ENCODE results near the gene DALRD3.

DALRD3 gene, protein sequence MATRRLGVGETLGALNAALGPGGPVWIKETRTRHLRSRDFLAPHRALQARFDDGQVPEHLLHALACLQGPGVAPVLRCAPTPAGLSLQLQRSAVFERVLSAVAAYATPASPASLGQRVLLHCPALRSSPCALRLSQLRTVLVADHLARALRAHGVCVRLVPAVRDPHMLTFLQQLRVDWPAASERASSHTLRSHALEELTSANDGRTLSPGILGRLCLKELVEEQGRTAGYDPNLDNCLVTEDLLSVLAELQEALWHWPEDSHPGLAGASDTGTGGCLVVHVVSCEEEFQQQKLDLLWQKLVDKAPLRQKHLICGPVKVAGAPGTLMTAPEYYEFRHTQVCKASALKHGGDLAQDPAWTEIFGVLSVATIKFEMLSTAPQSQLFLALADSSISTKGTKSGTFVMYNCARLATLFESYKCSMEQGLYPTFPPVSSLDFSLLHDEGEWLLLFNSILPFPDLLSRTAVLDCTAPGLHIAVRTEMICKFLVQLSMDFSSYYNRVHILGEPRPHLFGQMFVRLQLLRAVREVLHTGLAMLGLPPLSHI

DNA sequence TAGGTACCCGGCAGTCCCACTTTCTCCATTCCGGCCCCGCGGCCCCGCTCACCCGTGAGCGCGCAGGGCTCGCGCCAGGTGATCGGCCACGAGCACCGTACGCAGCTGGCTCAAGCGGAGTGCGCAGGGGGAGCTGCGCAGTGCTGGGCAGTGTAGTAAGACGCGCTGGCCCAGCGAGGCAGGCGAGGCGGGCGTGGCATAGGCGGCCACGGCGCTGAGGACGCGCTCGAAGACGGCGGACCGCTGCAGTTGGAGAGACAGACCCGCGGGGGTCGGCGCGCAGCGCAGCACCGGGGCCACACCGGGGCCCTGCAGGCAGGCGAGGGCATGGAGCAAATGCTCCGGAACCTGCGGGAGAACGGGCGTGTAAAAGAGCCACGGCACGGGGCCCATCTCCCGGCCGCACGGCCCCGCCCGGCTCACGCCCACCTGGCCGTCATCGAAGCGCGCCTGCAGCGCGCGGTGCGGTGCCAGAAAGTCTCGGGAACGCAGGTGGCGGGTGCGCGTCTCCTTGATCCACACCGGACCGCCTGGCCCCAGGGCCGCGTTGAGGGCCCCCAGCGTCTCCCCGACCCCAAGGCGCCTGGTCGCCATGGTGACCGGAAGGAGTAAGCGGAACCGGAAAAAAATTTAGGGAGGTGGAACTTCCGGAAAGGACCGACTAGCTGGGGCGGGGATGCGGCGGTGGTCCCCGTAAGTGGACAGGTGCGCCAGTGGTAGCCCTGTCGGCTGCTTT, at the start of gene DALRD3:
Gene DALRD3, minus strand, starts transcription at position 610 of the 736 bp plus-strand sequence. Its CDS starts 16 bp downstream, at position 594.
- DNase-seq: peak; percentile 88

DNA sequence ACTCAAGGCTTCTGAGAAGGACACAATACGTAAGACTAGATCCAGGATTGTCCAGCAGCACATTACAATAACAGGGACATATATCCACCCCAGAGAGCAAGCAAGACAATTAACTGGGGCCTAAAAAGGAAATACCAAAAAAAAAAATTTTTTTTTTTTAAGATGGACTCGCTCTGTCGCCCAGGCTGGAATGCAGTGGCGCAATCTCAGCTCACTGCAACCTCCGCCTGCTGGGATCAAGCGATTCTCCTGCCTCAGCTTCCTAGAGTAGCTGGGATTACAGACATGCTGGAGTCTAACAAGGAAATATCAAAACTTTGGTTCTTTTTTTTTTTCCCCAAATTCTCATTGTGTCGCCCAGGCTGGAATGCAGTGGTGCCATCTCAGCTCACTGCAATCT, 39.6 kb upstream of the DALRD3 start:
- DNase-seq: no peak

DNA sequence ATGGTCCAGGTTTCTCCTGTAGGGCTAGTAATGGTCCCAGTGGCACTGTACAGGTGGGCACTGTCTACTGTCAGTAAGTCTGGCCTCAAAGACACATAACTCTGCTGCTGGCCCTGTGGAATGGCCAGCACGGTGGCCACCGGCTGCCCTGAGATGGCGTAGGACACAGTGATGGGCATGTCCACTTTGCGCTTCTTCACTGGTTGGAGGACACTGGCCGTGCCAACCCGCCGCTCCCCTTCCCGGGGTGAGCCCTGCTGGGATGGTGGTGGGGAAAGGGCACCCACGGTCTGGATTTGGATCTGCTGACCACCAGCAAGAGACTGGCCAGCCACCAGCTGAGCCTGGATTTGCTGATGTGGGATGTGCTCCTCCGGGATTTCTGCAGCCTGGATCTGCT, 38.9 kb upstream of the DALRD3 start:
- DNase-seq: no peak

DNA sequence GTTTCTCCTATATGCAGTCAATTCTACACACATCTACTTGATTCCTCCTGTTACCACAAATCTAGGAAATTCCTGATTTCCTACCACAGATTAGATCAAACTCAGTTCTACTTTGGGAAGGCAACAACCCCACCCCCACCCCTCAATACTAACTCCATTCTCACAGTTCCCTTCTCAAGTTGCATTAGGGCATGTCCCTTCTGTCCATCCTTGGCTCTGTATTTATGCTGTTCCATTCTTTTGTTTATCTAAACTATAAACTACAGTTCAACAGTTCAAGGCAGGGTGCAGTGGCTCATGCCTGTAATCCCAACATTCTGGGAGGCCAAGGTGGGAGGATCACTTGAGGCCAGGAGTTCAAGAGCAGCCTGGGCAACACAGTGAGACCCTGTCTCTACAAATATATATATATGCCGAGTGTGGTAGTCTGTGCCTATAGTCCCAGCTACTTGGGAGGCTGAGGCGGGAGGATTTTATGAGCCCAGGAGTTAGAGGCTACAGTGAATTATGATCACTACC, 36.0 kb upstream of the DALRD3 start:
- no peak for DNase-seq

DNA sequence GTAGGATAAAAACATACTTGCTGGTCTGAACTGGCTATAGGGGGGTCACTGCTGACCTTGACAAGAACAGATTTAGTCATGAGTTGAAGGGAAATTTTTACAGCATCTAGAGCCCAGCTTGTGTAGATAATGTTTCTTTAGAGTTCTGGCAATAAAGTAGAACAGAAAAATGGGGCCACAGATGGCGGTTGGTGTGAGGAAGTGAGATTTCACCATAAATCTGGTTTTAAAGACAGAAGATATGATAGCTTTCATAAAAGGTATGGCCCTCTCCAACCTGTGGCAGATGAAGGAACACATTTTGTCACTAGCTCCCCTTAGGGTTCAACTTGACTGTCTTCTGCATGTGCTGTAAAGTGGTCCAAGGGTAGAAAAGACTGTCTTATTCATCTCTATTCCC, 35.2 kb upstream of the DALRD3 start:
- DNase-seq: peak; percentile 8

DNA sequence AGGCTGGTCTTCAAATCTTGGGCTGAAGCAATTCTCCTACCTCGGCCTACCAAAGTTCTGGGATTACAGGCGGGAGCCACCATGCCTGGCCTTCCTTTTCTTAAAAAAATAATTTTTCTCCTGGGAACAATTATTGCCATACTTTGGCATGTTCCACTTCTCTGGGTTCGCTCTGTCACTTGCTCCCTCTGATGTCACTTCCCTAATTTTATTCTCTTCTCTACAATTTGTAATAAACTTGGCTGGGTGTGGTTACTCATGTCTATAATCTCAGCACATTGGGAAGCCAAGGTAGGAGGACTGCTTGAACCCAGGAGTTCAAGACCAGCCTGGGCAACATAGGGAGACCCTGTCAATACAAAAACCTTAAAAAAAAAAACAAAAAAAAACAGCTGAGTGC, 16.9 kb upstream of the DALRD3 start:
- DNase-seq: no peak

DNA sequence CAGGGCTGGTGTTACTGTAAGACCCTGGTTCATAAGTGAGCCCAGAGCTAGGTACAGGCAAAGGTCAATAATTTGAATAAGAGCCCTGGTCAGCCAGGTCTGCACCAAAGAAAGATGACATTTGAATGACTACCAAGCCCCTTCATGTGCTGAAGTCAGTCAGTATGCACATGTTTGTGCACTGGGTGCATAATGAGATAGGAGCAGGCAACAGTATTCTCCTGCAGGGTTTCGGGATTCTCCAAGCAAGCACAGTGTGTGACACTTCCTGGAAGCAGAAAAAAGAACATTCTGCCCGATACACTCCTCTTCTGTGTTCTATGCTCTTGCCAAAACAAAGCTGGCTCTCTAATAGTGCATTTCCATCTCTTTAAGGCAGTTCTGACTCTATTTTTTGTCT, 16.3 kb upstream of the DALRD3 start:
- DNase-seq: no peak

DNA sequence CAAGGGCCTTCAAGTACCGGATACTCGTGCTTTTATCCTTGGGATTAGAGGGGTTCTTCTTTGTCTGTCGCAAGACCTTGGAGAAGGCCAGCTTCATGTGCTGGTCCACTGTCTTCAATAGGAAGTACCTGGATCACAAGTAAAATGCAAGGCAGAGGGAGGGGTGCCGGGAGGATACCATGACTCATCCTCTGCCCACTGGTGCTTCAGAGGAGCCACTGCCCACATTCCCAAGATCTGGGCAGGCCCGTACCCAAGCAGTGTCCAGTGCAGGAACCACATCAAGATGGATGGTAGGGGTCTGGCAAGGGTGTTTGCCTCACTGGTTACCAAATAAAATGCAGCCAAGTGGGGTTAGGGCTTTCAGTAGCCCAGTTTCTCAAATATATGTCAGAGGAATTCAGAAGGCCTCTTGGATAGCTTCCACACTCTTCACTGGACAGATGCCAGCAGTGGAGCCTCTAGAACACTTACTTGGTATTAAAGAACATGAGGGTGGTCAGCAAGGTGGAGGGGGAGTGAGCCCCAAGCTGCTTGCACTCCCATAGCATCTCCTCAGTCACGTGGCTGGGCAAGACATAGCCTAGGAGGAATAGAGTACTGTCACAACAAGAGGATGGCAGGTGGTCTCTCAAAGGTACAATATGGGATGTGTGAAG, 14.4 kb upstream of the DALRD3 start:
- no peak for DNase-seq

DNA sequence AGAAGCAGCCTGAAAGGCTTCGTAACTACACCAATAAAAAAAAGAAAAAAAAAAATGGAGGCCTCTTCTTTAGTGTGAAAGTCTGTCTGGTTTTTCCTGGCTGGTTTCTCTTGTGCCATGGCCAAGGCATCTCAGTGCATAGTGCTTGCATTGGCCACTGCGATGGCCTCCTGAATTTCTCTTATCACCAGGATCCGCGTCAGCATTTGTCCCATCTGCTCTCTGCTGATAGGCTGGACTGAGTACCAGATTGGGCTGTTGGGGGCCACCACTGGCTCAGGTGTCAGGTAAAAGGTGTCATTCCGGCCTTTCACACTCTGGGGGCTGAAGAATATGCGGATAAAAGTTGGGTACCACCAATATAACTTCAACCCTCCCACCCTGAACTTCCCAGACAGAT, 11.9 kb upstream of the DALRD3 start:
- DNase-seq: no peak

DNA sequence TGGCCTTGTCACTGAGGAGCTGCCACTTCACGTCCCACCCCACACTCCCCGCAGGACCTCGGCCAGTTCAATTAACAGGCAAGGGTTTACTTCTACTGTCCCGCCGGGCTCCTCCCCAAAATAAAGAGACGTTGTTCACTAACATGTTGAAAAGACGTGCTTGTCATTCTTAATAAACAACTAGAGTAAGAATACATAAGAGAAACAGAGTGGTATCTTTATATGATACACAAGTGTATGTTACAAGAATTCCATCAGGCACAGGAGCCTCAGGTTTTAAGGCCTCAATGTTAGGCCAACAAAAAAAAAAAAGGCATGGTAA, 11.1 kb upstream of the DALRD3 start:
- DNase-seq: no peak

DNA sequence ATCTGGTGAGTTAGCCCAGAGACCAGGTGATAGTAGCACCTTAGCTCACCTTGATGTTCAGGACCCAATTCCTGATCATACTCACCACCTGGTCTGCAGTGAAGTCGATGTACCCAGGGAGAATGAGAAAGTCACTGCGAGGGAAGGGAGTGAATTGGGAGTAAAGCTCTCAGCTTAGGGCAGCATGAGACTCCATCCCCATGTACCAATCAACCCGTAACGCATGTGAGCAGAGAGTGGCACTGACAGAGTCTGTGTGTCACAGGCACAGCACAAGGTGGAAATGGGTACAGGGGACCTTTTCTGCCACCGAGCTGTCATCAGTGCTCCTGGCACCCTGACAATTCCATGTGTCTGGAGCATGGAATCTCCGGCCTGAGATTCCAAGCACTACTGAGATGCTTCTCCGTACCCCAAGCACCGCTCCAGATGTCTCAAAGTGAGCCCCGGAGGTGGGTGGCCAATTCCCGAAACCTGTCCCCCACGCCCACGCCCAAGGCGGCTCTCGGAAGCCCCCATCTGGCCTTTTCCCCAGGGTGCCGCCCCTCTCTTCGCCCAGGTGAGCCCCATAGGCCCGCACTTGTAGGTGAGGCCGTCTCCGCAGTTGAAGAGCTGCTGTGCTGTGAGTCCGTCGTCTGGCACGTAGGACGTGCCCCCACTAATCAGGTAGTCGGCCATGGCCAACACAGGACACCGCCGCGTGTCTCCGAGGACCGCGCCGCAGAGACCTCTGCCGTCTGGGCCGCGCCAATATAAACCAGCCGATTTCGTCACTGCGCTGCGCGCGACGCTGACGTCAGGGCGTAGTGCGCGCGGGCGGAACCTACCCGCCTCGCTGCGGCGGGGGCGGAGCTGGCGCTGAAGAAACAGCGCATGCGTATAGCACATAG, 10.5 kb upstream of the DALRD3 start, which contains the start of gene IMPDH2:
Gene IMPDH2, minus strand, starts transcription at position 726 of the 890 bp plus-strand sequence. Its CDS starts 48 bp downstream, at position 678.
- DNase-seq: peak; percentile 97

DNA sequence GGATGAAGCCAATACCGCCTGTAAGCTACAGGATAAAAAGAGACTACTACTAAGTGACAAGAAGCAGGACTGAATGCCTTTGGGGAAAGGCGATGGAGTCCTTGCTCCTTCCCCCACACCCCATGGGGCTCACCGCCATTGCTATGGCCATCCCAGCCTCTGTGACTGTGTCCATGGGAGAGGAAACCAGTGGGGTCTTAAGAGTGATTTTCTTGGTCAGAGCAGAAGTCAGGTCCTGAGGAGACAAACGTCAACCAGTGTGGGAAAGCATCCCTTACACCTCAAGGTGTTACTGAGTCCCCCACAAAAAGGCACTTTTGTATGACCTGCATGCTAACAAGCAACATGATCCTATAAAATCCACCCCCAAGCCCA, 9.9 kb upstream of the DALRD3 start:
- DNase-seq: no peak

DNA sequence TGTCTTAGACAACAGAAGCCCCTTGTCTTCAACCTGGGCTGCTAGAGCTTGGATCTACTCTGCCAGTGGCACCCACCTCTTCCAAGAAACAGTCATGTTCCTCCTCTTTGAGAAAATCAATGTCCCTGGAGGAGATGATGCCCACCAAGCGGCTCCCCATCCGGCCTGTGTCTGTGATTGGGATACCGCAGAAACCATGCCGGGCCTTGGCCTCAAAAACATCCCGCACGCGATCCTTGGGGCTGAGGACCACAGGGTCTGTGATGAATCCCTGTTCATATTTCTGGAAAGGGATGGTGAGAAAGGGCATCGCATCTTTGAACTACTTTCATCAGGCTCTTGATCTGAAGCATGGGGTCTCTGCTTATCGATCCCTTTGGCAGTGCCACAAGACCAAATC, 9.3 kb upstream of the DALRD3 start:
- DNase-seq: no peak

DNA sequence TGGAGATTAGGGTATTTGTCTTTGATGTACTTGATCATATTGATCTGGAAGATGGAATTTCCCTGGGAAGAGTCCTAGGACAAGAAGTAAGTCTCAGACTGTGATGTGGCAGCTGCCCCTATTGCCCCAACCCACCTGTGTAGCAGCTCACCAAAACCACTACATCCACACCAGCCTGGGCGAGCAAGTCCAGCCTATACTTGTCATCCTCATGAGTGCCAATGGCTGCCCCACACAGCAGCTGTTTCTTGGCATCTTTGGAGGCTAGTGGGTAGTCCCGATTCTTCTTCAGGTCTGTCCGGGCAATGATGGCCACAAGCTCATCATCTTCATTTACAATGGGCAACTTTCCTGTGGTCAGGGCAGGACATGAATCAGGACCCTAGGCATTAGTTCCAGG, 8.2 kb upstream of the DALRD3 start:
- DNase-seq: no peak

DNA sequence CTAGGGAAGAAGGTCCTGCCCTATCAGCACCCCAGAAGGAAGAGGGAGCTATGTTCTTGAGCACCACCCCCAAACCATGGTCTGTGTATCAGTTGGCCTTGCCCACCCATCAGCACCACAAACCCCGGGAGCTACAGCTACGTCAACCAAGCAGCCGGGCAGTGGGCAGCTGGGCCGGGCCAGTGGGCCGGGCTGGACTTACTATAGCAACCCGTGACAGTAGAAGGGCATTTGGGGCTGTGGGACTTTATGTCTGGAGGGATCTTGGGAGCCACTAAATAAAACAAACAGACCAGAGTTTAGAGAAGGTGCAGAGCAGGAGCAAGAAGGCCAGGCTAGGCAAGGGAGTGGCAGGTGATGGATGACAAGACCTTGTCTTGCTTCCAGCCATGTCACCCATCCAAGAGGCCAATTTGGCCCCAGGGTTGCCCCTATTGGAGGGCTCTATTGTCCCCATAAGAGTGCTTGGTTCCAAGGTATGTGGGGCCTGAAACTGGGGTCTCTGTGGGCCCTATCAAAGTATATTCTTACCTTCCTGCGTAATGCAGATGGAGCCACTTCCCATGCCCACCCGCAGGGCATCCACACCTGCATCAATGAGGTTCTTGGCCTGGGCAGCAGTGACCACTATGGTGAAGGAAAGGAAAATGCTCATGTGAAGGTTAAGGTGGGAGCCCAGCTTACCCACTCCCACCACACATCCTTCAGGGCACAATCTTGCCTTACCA, 7.6 kb upstream of the DALRD3 start:
- DNase-seq: no peak

DNA sequence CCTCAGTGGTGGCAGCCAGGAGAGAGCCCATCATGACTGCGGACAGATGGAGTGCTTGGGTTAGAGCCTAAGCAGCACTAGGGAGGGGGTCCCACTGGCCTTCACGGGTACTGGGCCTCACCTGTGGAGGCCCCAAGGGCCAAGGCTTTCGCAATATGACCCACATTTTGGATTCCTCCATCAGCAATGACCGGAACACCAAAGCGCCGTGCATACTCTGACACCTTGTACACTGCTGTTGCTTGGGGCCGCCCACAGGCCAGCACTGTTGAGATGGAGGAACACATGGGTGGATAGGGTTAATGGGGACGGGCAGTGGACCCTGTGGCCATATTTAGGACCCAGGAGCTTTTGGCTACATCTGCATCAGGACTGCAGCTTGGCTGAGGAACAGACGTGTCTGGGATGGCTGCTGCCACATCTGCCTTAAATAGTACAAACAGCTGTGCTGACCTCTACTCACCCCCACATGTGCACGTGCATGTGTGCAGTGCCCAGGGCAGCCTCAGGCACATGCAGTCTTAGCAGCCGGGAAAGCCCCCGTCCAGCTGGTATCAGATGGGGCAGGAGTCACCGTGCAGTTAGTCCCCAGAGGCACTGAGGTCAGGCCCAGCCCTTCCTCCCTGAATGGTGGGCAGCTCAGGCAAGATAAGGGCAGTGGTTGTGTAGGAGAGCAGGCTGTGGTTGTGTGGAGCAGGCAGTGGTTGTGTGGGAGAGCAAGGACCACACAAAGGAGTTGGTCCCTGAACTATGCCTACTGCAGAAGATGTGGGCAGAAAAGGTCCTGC, 6.8 kb upstream of the DALRD3 start:
- peak; percentile 95 for DNase-seq

DNA sequence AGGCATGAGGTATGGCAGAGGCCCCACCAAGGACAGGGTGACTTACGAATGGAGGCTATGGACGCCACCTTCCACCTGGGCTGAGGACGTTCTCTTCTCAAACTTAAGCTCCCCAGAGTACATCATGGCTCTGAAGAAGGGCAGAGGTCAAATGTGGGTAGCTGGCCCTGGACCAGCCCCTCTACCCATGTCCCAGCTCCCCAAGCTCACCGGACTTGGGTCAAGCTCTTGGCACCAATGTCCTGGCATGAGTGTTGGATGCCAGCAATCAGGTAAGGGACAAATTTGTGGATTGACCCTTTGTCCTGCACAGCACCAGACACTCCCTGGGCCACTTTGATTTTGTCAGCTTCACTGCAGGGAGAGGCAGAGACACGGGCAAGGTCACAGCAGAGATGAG, 6.1 kb upstream of the DALRD3 start:
- DNase-seq: no peak

DNA sequence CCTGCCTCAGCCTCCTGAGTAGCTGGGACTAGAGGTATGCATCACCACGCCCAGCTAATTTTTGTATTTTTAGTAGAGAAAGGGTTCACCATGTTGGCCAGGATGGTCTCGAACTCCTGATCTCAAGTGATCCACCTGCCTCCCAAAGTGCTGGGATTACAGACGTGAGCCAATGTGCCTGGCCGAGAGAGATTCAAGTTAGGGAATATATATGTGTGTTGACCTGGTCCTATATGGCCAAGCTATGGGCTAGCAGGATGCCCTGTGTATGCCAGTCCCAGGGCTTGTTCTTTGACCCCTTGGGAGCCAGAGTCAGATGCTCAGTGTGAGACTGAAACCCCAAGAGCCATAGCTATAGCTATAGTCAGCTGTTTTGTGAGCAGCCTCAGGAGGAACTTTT, 5.4 kb upstream of the DALRD3 start:
- no peak for DNase-seq

DNA sequence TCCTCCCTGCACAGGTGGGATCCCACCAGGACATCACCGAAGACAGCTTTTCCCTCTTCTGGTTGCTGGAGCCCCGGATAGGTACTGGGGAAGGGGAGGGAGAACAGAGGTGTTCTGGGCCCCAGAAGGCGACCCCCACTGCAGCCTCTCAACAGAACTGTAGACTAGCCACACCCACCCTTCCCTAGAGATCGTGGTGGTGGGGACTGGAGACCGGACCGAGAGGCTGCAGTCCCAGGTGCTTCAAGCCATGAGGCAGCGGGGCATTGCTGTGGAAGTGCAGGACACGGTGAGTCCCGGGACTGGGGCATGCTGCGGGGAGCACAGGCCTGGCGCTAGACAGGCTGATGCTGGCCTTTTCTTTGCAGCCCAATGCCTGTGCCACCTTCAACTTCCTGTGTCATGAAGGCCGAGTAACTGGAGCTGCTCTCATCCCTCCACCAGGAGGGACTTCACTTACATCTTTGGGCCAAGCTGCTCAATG, 4.3 kb upstream of the DALRD3 start:
- peak; percentile 59 for DNase-seq
